Upper lobe of left lung (tissue), 4 donors: ENCODE results near the gene ZNF45.

Experiments
- CTCF ChIP-seq, 6 experiments: fragments of 450-650 bp in 4 of 6; fragments of 200-600 bp in 2 of 6; sonication (generic) in 2 of 6; IDR thresholded peaks; one replicate each; pipeline ENCODE4 v1.5.1; 2016 to 2019; ENCODE audit warnings: antibody characterized with exemption in 6 of 6
- EP300 ChIP-seq, 4 donors: sonication (generic); formaldehyde crosslinking; IDR thresholded peaks; one replicate each; pipeline ENCODE4 v1.5.1; 2017; ENCODE audit warnings: antibody characterized with exemption in 4 of 4, control low read depth in 2 of 4
- POLR2A ChIP-seq, 4 donors: fragments of 450-650 bp; IDR thresholded peaks; one replicate each; pipeline ENCODE4 v1.5.1; 2016 to 2017; ENCODE audit warnings: antibody characterized with exemption in 4 of 4, mild to moderate bottlenecking in 2 of 4

- TF ChIP-seq CTCF (IDR thresholded peaks at IDR 0.05) (no peak), EP300 (IDR thresholded peaks at IDR 0.05) (peak in 1 of 4 donors; percentile 30), POLR2A (IDR thresholded peaks at IDR 0.05) (peak in 1 of 4 donors; percentile 40)
Measured at GRCh38 chr19:43983912-43984686, 49.0 kb upstream of the ZNF45 start, which contains the start of gene ZNF155.
